Transverse colon (tissue), 4 donors: ENCODE measurements around the gene EDN2.

Experiments used
- CTCF ChIP-seq, 5 experiments: fragments of 200-600 bp in 3 of 5; fragments of 450-650 bp in 2 of 5; sonication (generic) in 3 of 5; IDR thresholded peaks; 1 replicate in 2 of 5; 2 replicates in 3 of 5; pipeline ENCODE4 v1.5.1; 2016 to 2017; ENCODE audit warnings: antibody characterized with exemption in 5 of 5, inconsistent platforms in 3 of 5, mild to moderate bottlenecking in 2 of 5, moderate library complexity in 1 of 5
- EP300 ChIP-seq: sonication (generic); formaldehyde crosslinking; IDR thresholded peaks from one replicate; pipeline ENCODE4 v1.6.1; 2017; ENCODE audit warnings: antibody characterized with exemption, low read depth
- POLR2A ChIP-seq: fragments of 450-650 bp; IDR thresholded peaks from one replicate; pipeline ENCODE4 v1.6.1; 2016; ENCODE audit warnings: antibody characterized with exemption, mild to moderate bottlenecking, moderate library complexity
- POLR2AphosphoS5 ChIP-seq, 3 donors: sonication (generic); formaldehyde crosslinking; IDR thresholded peaks; one replicate each; pipeline ENCODE4 v1.6.1; 2016; ENCODE audit warnings: antibody characterized with exemption in 3 of 3

GRCh38 chr1:41488040-41488951 lies 3.8 kb upstream of the EDN2 start:
- TF ChIP-seq POLR2A: no peak
- TF ChIP-seq CTCF (IDR thresholded peaks at IDR 0.05): no peak
- no peak for TF ChIP-seq POLR2AphosphoS5 (IDR thresholded peaks at IDR 0.05)
- no peak for TF ChIP-seq EP300
